Measurements from ENCODE around the gene GPD2.

Gene GPD2

GRCh38 chr2:156576005-156576404, 139.8 kb downstream of the GPD2 start:
- no CpG with 5 or more reads among the region's 3 CpGs for WGBS (ENCODE audit: extremely low coverage, insufficient coverage, insufficient read length)

GRCh38 chr2:156580501-156580900, 144.3 kb downstream of the GPD2 start:
- Histone ChIP-seq H2BK5ac (ENCODE audit: low read depth, low read length, poor library complexity) (no peak overlapping the region), H3K23ac (ENCODE audit: low read length) (no peak overlapping the region)
- DNase-seq, result no peak

More at GRCh38 chr2:156576005-156576404, 139.8 kb downstream of the GPD2 start:
- no peak overlapping the region for H2BK120ac ChIP-seq (ENCODE audit: insufficient read depth, low read length, poor library complexity)
- H3K27ac ChIP-seq (ENCODE audit: low read depth, low read length), result no peak overlapping the region
- no peak overlapping the region for H2BK5ac ChIP-seq (ENCODE audit: low read depth, low read length, poor library complexity)
- no peaks in the 10 kb centered on the region for H3K4me1 ChIP-seq (ENCODE audit: control insufficient read depth in 1 of 2, insufficient read depth in 2 of 2, low read length in 2 of 2)
- H3K14ac ChIP-seq (ENCODE audit: low read length), result no peak overlapping the region
- no peak overlapping the region for H3K18ac ChIP-seq (ENCODE audit: low read length)
- no peak overlapping the region for H3K4me3 ChIP-seq (ENCODE audit: low read depth, low read length)
- no peak overlapping the region for H4K91ac ChIP-seq (ENCODE audit: low read depth, low read length)
- no peaks in the 10 kb centered on the region for H3K79me1 ChIP-seq (ENCODE audit: low read length)
- H4K8ac ChIP-seq (ENCODE audit: low read depth, low read length), result no peak overlapping the region
- H3K4me2 ChIP-seq (ENCODE audit: low read length), result no peak overlapping the region
- no peak for DNase-seq
- no peaks in the 10 kb centered on the region for H3K27me3 ChIP-seq (ENCODE audit: insufficient read depth, low read length)
- no peak overlapping the region for H3K4ac ChIP-seq (ENCODE audit: low read depth, low read length)
- no peak overlapping the region for H4K12ac ChIP-seq (ENCODE audit: low read depth, low read length)
- no peak overlapping the region for H2BK12ac ChIP-seq (ENCODE audit: low read length)
- H3K9me3 ChIP-seq (ENCODE audit: insufficient read depth, low read depth, low read length), result no peaks in the 10 kb centered on the region
- no peak overlapping the region for H3K9ac ChIP-seq (ENCODE audit: low read length)
- no peak overlapping the region for H3K23ac ChIP-seq (ENCODE audit: low read length)
- no peak overlapping the region for H2AK5ac ChIP-seq (ENCODE audit: low read length)
- H2AFZ ChIP-seq (ENCODE audit: insufficient read depth, low read length, poor library complexity), result no peak overlapping the region
- H3K36me3 ChIP-seq (ENCODE audit: control insufficient read depth in 1 of 2, insufficient read depth in 2 of 2, low read length in 2 of 2), result no peaks in the 10 kb centered on the region
- H3K79me2 ChIP-seq (ENCODE audit: control insufficient read depth, insufficient read depth, low read length, poor library complexity), result no peaks in the 10 kb centered on the region

GRCh38 chr2:156581280-156581679, 145.1 kb downstream of the GPD2 start:
- no peaks in the 10 kb centered on the region for H3K27me3 ChIP-seq (ENCODE audit: insufficient read depth, low read length)
- H2AFZ ChIP-seq (ENCODE audit: insufficient read depth, low read length, poor library complexity), result no peak overlapping the region
- no peak overlapping the region for H3K23ac ChIP-seq (ENCODE audit: low read length)
- no peak for DNase-seq
- no peaks in the 10 kb centered on the region for H3K9me3 ChIP-seq (ENCODE audit: insufficient read depth, low read depth, low read length)
- no peak overlapping the region for H2BK120ac ChIP-seq (ENCODE audit: insufficient read depth, low read length, poor library complexity)
- H4K91ac ChIP-seq (ENCODE audit: low read depth, low read length), result no peak overlapping the region
- no peaks in the 10 kb centered on the region for H3K79me1 ChIP-seq (ENCODE audit: low read length)
- H4K12ac ChIP-seq (ENCODE audit: low read depth, low read length), result no peak overlapping the region
- H2AK5ac ChIP-seq (ENCODE audit: low read length), result no peak overlapping the region
- H2BK12ac ChIP-seq (ENCODE audit: low read length), result no peak overlapping the region
- H3K14ac ChIP-seq (ENCODE audit: low read length), result no peak overlapping the region
- H3K4me3 ChIP-seq (ENCODE audit: low read depth, low read length), result no peak overlapping the region
- no peak overlapping the region for H3K4ac ChIP-seq (ENCODE audit: low read depth, low read length)
- no peak overlapping the region for H3K4me2 ChIP-seq (ENCODE audit: low read length)
- no peak overlapping the region for H3K27ac ChIP-seq (ENCODE audit: low read depth, low read length)
- no peak overlapping the region for H3K18ac ChIP-seq (ENCODE audit: low read length)
- no peaks in the 10 kb centered on the region for H3K36me3 ChIP-seq (ENCODE audit: control insufficient read depth in 1 of 2, insufficient read depth in 2 of 2, low read length in 2 of 2)
- H3K9ac ChIP-seq (ENCODE audit: low read length), result no peak overlapping the region
- no CpG with 5 or more reads among the region's 2 CpGs for WGBS (ENCODE audit: extremely low coverage, insufficient coverage, insufficient read length)
- H3K4me1 ChIP-seq (ENCODE audit: control insufficient read depth in 1 of 2, insufficient read depth in 2 of 2, low read length in 2 of 2), result no peaks in the 10 kb centered on the region
- H2BK5ac ChIP-seq (ENCODE audit: low read depth, low read length, poor library complexity), result no peak overlapping the region
- H3K79me2 ChIP-seq (ENCODE audit: control insufficient read depth, insufficient read depth, low read length, poor library complexity), result no peaks in the 10 kb centered on the region
- no peak overlapping the region for H4K8ac ChIP-seq (ENCODE audit: low read depth, low read length)

More at GRCh38 chr2:156580501-156580900, 144.3 kb downstream of the GPD2 start:
- no peak overlapping the region for H3K4me2 ChIP-seq (ENCODE audit: low read length)
- H3K4me1 ChIP-seq (ENCODE audit: control insufficient read depth in 1 of 2, insufficient read depth in 2 of 2, low read length in 2 of 2), result no peaks in the 10 kb centered on the region
- no peak overlapping the region for H2BK120ac ChIP-seq (ENCODE audit: insufficient read depth, low read length, poor library complexity)
- H3K79me2 ChIP-seq (ENCODE audit: control insufficient read depth, insufficient read depth, low read length, poor library complexity), result no peaks in the 10 kb centered on the region
- no peak overlapping the region for H3K4ac ChIP-seq (ENCODE audit: low read depth, low read length)
- no peak overlapping the region for H4K91ac ChIP-seq (ENCODE audit: low read depth, low read length)
- H2AK5ac ChIP-seq (ENCODE audit: low read length), result no peak overlapping the region
- H3K9me3 ChIP-seq (ENCODE audit: insufficient read depth, low read depth, low read length), result no peaks in the 10 kb centered on the region
- H3K14ac ChIP-seq (ENCODE audit: low read length), result no peak overlapping the region
- H3K18ac ChIP-seq (ENCODE audit: low read length), result no peak overlapping the region
- no peak overlapping the region for H3K27ac ChIP-seq (ENCODE audit: low read depth, low read length)
- no peak overlapping the region for H2AFZ ChIP-seq (ENCODE audit: insufficient read depth, low read length, poor library complexity)
- H3K79me1 ChIP-seq (ENCODE audit: low read length), result no peaks in the 10 kb centered on the region
- H4K8ac ChIP-seq (ENCODE audit: low read depth, low read length), result no peak overlapping the region
- no peak overlapping the region for H2BK12ac ChIP-seq (ENCODE audit: low read length)
- H3K4me3 ChIP-seq (ENCODE audit: low read depth, low read length), result no peak overlapping the region
- no peaks in the 10 kb centered on the region for H3K36me3 ChIP-seq (ENCODE audit: control insufficient read depth in 1 of 2, insufficient read depth in 2 of 2, low read length in 2 of 2)
- H3K27me3 ChIP-seq (ENCODE audit: insufficient read depth, low read length), result no peaks in the 10 kb centered on the region
- H3K9ac ChIP-seq (ENCODE audit: low read length), result no peak overlapping the region
- no peak overlapping the region for H4K12ac ChIP-seq (ENCODE audit: low read depth, low read length)

GRCh38 chr2:156585457-156585856, 149.3 kb downstream of the GPD2 start:
- no peak overlapping the region for H4K8ac ChIP-seq (ENCODE audit: low read depth, low read length)
- no peak overlapping the region for H2BK5ac ChIP-seq (ENCODE audit: low read depth, low read length, poor library complexity)
- no peak overlapping the region for H2AFZ ChIP-seq (ENCODE audit: insufficient read depth, low read length, poor library complexity)
- H3K4me2 ChIP-seq (ENCODE audit: low read length), result no peak overlapping the region
- no peaks in the 10 kb centered on the region for H3K79me2 ChIP-seq (ENCODE audit: control insufficient read depth, insufficient read depth, low read length, poor library complexity)
- H3K36me3 ChIP-seq (ENCODE audit: control insufficient read depth in 1 of 2, insufficient read depth in 2 of 2, low read length in 2 of 2), result no peaks in the 10 kb centered on the region
- no peak overlapping the region for H3K14ac ChIP-seq (ENCODE audit: low read length)
- DNase-seq, result no peak
- H3K9me3 ChIP-seq (ENCODE audit: insufficient read depth, low read depth, low read length), result no peaks in the 10 kb centered on the region
- no peak overlapping the region for H2BK120ac ChIP-seq (ENCODE audit: insufficient read depth, low read length, poor library complexity)
- H3K4ac ChIP-seq (ENCODE audit: low read depth, low read length), result no peak overlapping the region
- no peak overlapping the region for H3K4me3 ChIP-seq (ENCODE audit: low read depth, low read length)
- H4K12ac ChIP-seq (ENCODE audit: low read depth, low read length), result no peak overlapping the region
- no peaks in the 10 kb centered on the region for H3K27me3 ChIP-seq (ENCODE audit: insufficient read depth, low read length)
- no peak overlapping the region for H3K27ac ChIP-seq (ENCODE audit: low read depth, low read length)
- no peak overlapping the region for H2AK5ac ChIP-seq (ENCODE audit: low read length)
- WGBS (ENCODE audit: extremely low coverage, insufficient coverage, insufficient read length), result no CpG with 5 or more reads among the region's 1 CpG
- H3K23ac ChIP-seq (ENCODE audit: low read length), result no peak overlapping the region
- no peak overlapping the region for H4K91ac ChIP-seq (ENCODE audit: low read depth, low read length)
- no peak overlapping the region for H3K9ac ChIP-seq (ENCODE audit: low read length)
- H2BK12ac ChIP-seq (ENCODE audit: low read length), result no peak overlapping the region
- H3K4me1 ChIP-seq (ENCODE audit: control insufficient read depth in 1 of 2, insufficient read depth in 2 of 2, low read length in 2 of 2), result no peaks in the 10 kb centered on the region
- no peaks in the 10 kb centered on the region for H3K79me1 ChIP-seq (ENCODE audit: low read length)
- H3K18ac ChIP-seq (ENCODE audit: low read length), result no peak overlapping the region
